Neuronal stem cell (in vitro differentiated cells): ENCODE results near the gene HTR2C.

ENCODE experiments used
- DNase-seq: peaks from one replicate; pipeline ENCODE4 v3.0.0-alpha.2; 2013; ENCODE audit warnings: low spot score
- H2AFZ ChIP-seq: one replicate; pipeline ENCODE4 v1.6.1; 2013; ENCODE audit warnings: mild to moderate bottlenecking, low read length, inconsistent platforms
- H2AK5ac ChIP-seq: 2 replicates; pipeline ENCODE4 v1.6.1; 2013; ENCODE audit warnings: low read depth, mild to moderate bottlenecking, inconsistent platforms, low read length, moderate library complexity, mixed read lengths
- H2BK120ac ChIP-seq: 2 replicates; pipeline ENCODE4 v1.6.1; 2013; ENCODE audit warnings: low read depth, mild to moderate bottlenecking, inconsistent platforms, low read length, moderate library complexity, mixed read lengths
- H2BK12ac ChIP-seq: one replicate; pipeline ENCODE4 v1.6.1; 2013; ENCODE audit warnings: low read length, inconsistent platforms
- H2BK15ac ChIP-seq: 2 replicates; pipeline ENCODE4 v1.6.1; 2013; ENCODE audit warnings: mild to moderate bottlenecking, low read length, inconsistent platforms, mixed read lengths
- H2BK5ac ChIP-seq: one replicate; pipeline ENCODE4 v1.6.1; 2013; ENCODE audit warnings: inconsistent platforms, mild to moderate bottlenecking, low read length, moderate library complexity
- H3K14ac ChIP-seq: one replicate; pipeline ENCODE4 v1.6.1; 2013; ENCODE audit warnings: low read length, inconsistent platforms
- H3K18ac ChIP-seq: 2 replicates; pipeline ENCODE4 v1.6.1; 2013; ENCODE audit warnings: low read length, inconsistent platforms
- H3K23ac ChIP-seq: 2 replicates; pipeline ENCODE4 v1.6.1; 2013; ENCODE audit warnings: low read depth, mild to moderate bottlenecking, mixed read lengths, low read length, inconsistent platforms; ENCODE audit not compliant: poor library complexity
- H3K27ac ChIP-seq: replicated peaks from 3 replicates; pipeline ENCODE4 v1.5.1; 2013; ENCODE audit warnings: low read length, inconsistent platforms
- H3K27me3 ChIP-seq, 3 experiments: 2 replicates each; pipeline ENCODE4 v1.6.1; 2013; ENCODE audit warnings: low read length in 3 of 3, mild to moderate bottlenecking in 2 of 3, inconsistent platforms in 1 of 3, low read depth in 1 of 3, mixed read lengths in 1 of 3, moderate library complexity in 1 of 3; ENCODE audit not compliant: control insufficient read depth in 3 of 3, insufficient read depth in 3 of 3
- H3K36me3 ChIP-seq, 2 donors: replicated peaks in 1 of 2; 2 replicates each; pipeline ENCODE4 v1.6.1; 2013; ENCODE audit warnings: low read length in 2 of 2; ENCODE audit not compliant: control insufficient read depth in 2 of 2, insufficient read depth in 2 of 2
- H3K4ac ChIP-seq: 2 replicates; pipeline ENCODE4 v1.6.1; 2013; ENCODE audit warnings: inconsistent platforms, mild to moderate bottlenecking, low read length, moderate library complexity
- H3K4me1 ChIP-seq, 2 donors: 1 replicate in 1 of 2; 2 replicates in 1 of 2; pipeline ENCODE4 v1.6.1; 2013; ENCODE audit warnings: low read length in 2 of 2, low read depth in 1 of 2; ENCODE audit not compliant: control insufficient read depth in 2 of 2, insufficient read depth in 1 of 2
- H3K4me2 ChIP-seq: one replicate; pipeline ENCODE4 v1.6.1; 2013; ENCODE audit warnings: mild to moderate bottlenecking, low read length, inconsistent platforms; ENCODE audit not compliant: insufficient read depth, poor library complexity, severe bottlenecking
- H3K4me3 ChIP-seq, 2 donors: 2 replicates each; pipeline ENCODE4 v1.5.1; 2013; ENCODE audit warnings: low read length in 2 of 2, mild to moderate bottlenecking in 2 of 2, inconsistent platforms in 1 of 2, moderate library complexity in 1 of 2
- H3K79me1 ChIP-seq: one replicate; pipeline ENCODE4 v1.6.1; 2013; ENCODE audit warnings: low read depth, mild to moderate bottlenecking, inconsistent platforms, low read length, moderate library complexity
- H3K9ac ChIP-seq: one replicate; pipeline ENCODE4 v1.6.1; 2013; ENCODE audit warnings: mild to moderate bottlenecking, low read depth, low read length, inconsistent platforms; ENCODE audit not compliant: poor library complexity
- H3K9me3 ChIP-seq, 2 donors: replicated peaks in 1 of 2; 2 replicates each; pipeline versions ENCODE3 to v1.6.1; 2013; ENCODE audit warnings: low read length in 2 of 2, mild to moderate bottlenecking in 2 of 2, inconsistent platforms in 1 of 2, low read depth in 1 of 2, mixed read lengths in 1 of 2, moderate library complexity in 1 of 2; ENCODE audit not compliant: control insufficient read depth in 2 of 2, insufficient read depth in 1 of 2
- H4K8ac ChIP-seq: one replicate; pipeline ENCODE4 v1.6.1; 2013; ENCODE audit warnings: low read depth, mild to moderate bottlenecking, inconsistent platforms, low read length, moderate library complexity
- H4K91ac ChIP-seq: one replicate; pipeline ENCODE4 v1.6.1; 2013; ENCODE audit warnings: low read length, low read depth, mild to moderate bottlenecking, inconsistent platforms; ENCODE audit not compliant: poor library complexity
- WGBS, 2 donors: extraction: QIAGEN DNeasy Blood & Tissue Kit; methylation state at CpG; one replicate each; pipeline ENCODE4 v1.1.7; 2013; ENCODE audit warnings: missing lambda C conversion rate in 2 of 2, mixed read lengths in 1 of 2; ENCODE audit not compliant: insufficient read length in 2 of 2, insufficient replicate concordance in 1 of 2; ENCODE audit errors: extremely low coverage in 2 of 2; 5-methylcytosine and 5-hydroxymethylcytosine counted together

The HTR2C gene

GRCh38 chrX:114797494-114797893 lies 213.6 kb downstream of the HTR2C start:
- Histone ChIP-seq H4K91ac (no peak overlapping the region), H3K36me3 (no peaks in the 10 kb centered on the region), H2AK5ac (no peak overlapping the region), H2BK120ac (no peak overlapping the region), H4K8ac (no peak overlapping the region), H3K23ac (no peak overlapping the region), H3K4me3 (no peak overlapping the region), H2AFZ (no peak overlapping the region), H3K27me3 (no peaks in the 10 kb centered on the region), H3K14ac (no peak overlapping the region), H3K79me1 (no peaks in the 10 kb centered on the region), H3K27ac (no peak overlapping the region), H2BK12ac (no peak overlapping the region), H3K9ac (no peak overlapping the region), H3K4me2 (no peak overlapping the region), H3K4ac (no peak overlapping the region), H3K18ac (no peak overlapping the region), H3K4me1 (no peaks in the 10 kb centered on the region), H2BK5ac (no peak overlapping the region), H2BK15ac (no peak overlapping the region), H3K9me3 (no peaks in the 10 kb centered on the region)
- DNase-seq = no peak
- no CpG with 5 or more reads among the region's 1 CpG for WGBS, 2 donors

- Histone ChIP-seq H3K79me1 (no peaks in the 10 kb centered on the region), H2BK120ac (no peak overlapping the region), H2AK5ac (no peak overlapping the region), H3K27me3 (no peaks in the 10 kb centered on the region), H4K8ac (no peak overlapping the region), H4K91ac (no peak overlapping the region), H3K9me3 (no peaks in the 10 kb centered on the region), H3K18ac (no peak overlapping the region), H3K4ac (no peak overlapping the region), H3K4me3 (no peak overlapping the region), H3K9ac (no peak overlapping the region), H2AFZ (no peak overlapping the region), H2BK15ac (no peak overlapping the region), H2BK12ac (no peak overlapping the region), H3K4me1 (no peaks in the 10 kb centered on the region), H3K36me3 (no peaks in the 10 kb centered on the region), H3K14ac (no peak overlapping the region), H3K27ac (no peak overlapping the region), H2BK5ac (no peak overlapping the region), H3K23ac (no peak overlapping the region), H3K4me2 (no peak overlapping the region)
- DNase-seq = no peak
- no CpG with 5 or more reads among the region's 2 CpGs for WGBS, 2 donors
Measured at GRCh38 chrX:114798907-114799306, 215.0 kb downstream of the HTR2C start.

DNA sequence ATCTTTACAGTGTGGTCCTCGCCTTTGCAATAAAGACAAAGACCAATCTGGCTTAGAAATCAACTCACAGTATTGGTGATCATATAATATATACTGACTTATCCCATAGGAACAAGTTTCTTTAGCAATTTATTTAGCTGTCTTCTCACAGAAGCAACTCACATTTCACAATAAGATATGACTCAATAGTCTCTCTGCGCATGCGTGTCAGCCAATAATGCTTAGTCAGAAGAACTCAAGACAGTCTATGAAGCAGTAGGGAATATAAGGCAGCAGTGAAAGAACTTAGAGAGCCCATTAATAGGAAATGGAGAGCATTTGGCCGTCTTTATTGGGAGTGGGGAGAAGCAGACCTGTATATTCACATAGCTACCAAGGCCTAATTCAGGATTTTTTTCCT lies 216.8 kb downstream of the HTR2C start:
- no peak overlapping the region for H3K23ac ChIP-seq
- H4K8ac ChIP-seq = no peak overlapping the region
- no peak overlapping the region for H2BK5ac ChIP-seq
- no peak overlapping the region for H3K4me3 ChIP-seq
- no peak overlapping the region for H3K4ac ChIP-seq
- no peak overlapping the region for H3K4me2 ChIP-seq
- no CpG with 5 or more reads among the region's 4 CpGs for WGBS, 2 donors
- H2BK15ac ChIP-seq = no peak overlapping the region
- H3K4me1 ChIP-seq = no peaks in the 10 kb centered on the region
- H3K9ac ChIP-seq = no peak overlapping the region
- H3K27me3 ChIP-seq = no peaks in the 10 kb centered on the region
- no peak overlapping the region for H3K27ac ChIP-seq
- no peak overlapping the region for H2AFZ ChIP-seq
- H2BK12ac ChIP-seq = no peak overlapping the region
- H2BK120ac ChIP-seq = no peak overlapping the region
- H3K36me3 ChIP-seq = no peaks in the 10 kb centered on the region
- no peak overlapping the region for H3K14ac ChIP-seq
- DNase-seq = no peak
- H2AK5ac ChIP-seq = no peak overlapping the region
- H4K91ac ChIP-seq = no peak overlapping the region
- H3K9me3 ChIP-seq = no peaks in the 10 kb centered on the region
- no peaks in the 10 kb centered on the region for H3K79me1 ChIP-seq
- H3K18ac ChIP-seq = no peak overlapping the region

GRCh38 chrX:114819509-114819908 lies 235.6 kb downstream of the HTR2C start:
- H3K9ac ChIP-seq = no peak overlapping the region
- no peaks in the 10 kb centered on the region for H3K79me1 ChIP-seq
- no peak overlapping the region for H2AFZ ChIP-seq
- no peak overlapping the region for H3K18ac ChIP-seq
- H2BK12ac ChIP-seq = no peak overlapping the region
- WGBS, 2 donors = no CpG with 5 or more reads among the region's 2 CpGs
- H3K27me3 ChIP-seq = no peaks in the 10 kb centered on the region
- no peak overlapping the region for H2BK5ac ChIP-seq
- H3K23ac ChIP-seq = no peak overlapping the region
- no peak overlapping the region for H2BK15ac ChIP-seq
- DNase-seq = no peak
- H4K8ac ChIP-seq = no peak overlapping the region
- H3K27ac ChIP-seq = no peak overlapping the region
- no peaks in the 10 kb centered on the region for H3K4me1 ChIP-seq
- no peaks in the 10 kb centered on the region for H3K36me3 ChIP-seq
- H4K91ac ChIP-seq = no peak overlapping the region
- no peak overlapping the region for H2BK120ac ChIP-seq
- H3K14ac ChIP-seq = no peak overlapping the region
- H3K4me2 ChIP-seq = no peak overlapping the region
- H3K4me3 ChIP-seq = no peak overlapping the region
- H3K4ac ChIP-seq = no peak overlapping the region
- H2AK5ac ChIP-seq = no peak overlapping the region
- H3K9me3 ChIP-seq = no peaks in the 10 kb centered on the region
